Stimulated activated CD4-positive, alpha-beta T cell treated with anti-CD3 and anti-CD28 coated beads, TNF-alpha, amount 100 ng/mL, for 24 hours (primary cell): Measurements from ENCODE around the gene CKMT2.

Experiments
- DNase-seq, 3 experiments: peaks; one replicate each; pipeline ENCODE4 v3.0.0-alpha.2; 2020; ENCODE audit warnings: low read depth in 3 of 3

Gene CKMT2

DNA sequence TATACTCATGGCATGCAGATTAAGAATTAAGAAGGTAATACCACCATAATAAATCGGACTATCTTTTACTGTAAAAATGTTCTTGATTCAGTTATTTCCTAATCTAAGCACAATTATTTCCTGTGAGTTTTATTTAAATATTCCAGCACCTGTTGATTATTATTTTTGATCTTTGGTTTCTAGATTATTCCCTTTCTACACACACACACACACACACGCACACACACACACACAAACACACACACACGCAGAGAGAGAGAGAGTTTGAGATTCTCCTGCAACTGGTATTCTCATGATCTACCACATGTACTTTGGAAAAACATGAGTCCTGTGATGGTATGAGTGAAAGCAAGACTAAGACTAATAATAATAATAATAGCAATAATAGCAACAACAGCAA, 17.0 kb upstream of the CKMT2 start:
- DNase-seq: no peak

DNA sequence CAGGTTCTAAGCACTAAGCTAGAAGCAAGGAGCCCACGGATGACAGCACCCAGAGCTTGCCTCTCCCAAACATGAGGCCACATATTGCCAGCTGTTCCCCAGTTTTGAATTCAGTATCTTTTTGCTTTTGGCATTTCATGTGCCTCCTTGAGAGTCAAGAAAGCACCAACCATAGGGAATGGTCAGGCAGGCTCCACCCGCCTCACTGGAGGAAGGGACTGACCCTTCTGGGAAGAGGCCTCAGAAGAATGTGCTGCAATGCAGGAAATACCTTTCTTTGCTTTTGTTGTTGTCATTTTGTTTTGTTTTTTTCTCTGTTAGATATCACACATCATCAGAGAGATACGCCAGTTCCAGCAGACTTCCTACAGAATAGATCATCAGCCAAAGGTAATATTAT, 13.7 kb upstream of the CKMT2 start:
- no peak for DNase-seq

DNA sequence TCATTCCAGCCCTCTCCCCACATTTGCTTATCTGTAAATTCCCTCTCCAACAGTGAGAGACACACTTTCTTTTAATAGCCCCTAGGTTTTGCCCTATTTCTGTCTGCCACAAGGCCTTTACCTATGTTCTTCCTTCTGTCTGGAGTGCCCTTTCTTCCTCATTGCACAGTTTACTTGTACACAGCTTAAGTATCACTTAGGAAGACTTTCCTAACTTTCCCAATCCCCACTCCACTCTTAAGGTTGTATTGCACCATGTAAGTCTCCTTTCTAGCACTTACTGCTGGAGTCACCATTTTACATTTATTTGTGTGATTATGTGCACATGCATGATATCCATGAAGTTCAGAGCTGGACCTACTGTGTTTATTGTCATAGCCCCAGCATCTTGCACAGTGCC, 10.8 kb upstream of the CKMT2 start:
- DNase-seq: no peak

DNA sequence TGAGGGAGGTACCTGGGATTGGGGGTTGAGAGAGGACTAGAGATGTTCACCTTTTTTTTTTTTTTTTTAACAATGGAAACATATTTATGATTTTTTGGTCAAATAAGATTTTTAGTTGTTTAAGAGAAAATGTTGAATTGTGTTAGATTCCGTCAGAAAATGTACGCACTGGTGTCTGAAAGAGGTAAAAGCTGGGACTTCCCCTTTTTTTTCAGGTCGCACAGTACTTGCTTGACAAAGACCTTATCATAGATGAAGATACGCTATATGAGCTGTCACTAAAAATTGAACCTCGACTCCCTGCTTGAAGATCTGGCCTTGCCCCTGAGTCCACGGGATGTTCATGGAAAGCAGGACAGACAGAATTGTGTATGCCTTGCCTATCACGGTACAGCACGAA, 7.7 kb upstream of the CKMT2 start:
- no peak for DNase-seq

DNA sequence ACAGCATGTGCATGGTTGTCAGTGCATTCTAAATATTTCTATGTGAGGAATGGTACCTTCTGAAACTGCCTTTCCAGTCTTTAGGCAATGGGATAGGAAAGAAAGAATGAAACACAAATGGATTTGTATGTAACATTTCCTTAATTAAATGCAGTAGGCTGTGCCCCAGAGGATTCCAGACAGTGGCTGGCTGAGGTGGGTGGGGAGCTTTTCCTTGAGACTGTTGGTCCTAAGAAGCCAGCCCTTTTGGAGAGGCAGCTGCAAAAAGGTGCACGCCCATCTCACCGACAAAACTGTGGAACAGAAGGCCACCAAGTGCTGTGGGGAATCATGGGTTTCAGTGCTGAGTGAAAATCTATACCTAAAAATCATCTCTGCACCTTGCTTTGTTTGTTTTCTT, 6.8 kb upstream of the CKMT2 start:
- no peak for DNase-seq

DNA sequence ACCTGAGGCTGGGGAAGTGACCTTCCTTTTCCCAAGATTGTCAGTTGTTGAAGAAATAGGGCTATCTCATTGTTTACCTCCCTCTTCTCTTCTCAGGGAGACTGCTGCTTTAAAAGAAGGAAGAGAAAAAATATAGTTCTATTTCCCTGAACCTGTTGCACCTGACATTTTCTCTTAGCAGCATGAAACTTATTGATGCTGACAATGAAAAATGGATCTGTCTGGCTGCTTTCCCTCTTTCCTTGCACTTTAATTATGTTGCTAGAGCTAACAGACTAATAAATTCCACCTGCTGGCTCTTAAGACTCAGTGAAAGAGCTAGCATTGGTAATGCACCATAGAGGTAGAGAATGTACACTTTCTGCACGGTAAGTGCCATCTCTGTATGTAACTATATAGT, 6.2 kb upstream of the CKMT2 start:
- DNase-seq: no peak

DNA sequence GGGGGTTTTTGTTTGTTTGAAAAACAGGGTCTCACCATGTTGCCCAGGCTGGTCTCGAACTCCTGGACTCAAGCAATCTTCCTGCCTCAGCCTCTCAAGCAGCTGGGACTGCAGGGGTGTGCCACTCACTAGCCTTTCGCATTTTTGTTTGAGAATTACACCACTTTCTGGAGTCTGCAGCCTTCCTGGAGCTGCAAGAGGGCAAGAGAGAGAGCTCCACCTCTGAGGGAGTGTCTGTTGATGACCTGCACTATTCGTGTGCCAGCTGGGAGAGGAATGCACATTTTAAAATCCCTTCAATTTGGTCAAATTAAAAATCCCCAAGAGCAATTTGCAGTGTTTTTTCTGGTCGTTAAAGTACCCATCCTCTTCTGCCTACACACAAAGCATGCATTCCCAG, 5.0 kb upstream of the CKMT2 start:
- no peak for DNase-seq

DNA sequence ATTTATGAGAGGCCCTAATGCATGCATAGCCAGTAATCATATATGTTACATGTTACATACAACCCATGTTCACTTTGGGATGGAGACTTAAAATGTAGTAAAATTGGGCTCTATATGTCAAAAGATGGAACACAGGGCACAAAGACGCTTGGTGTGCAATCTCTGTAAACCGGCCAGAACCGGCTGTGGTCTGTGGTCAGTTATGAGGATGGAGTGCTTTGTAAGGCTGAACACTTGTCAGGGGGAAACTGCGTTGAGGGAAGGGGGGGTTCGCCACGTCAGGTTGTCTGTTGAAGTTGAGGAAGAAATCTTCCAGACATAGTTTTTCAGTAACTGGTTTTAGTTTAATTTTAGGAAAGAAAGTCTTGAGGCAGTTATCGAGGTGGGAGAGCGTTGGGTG, 2.7 kb upstream of the CKMT2 start:
- no peak for DNase-seq

DNA sequence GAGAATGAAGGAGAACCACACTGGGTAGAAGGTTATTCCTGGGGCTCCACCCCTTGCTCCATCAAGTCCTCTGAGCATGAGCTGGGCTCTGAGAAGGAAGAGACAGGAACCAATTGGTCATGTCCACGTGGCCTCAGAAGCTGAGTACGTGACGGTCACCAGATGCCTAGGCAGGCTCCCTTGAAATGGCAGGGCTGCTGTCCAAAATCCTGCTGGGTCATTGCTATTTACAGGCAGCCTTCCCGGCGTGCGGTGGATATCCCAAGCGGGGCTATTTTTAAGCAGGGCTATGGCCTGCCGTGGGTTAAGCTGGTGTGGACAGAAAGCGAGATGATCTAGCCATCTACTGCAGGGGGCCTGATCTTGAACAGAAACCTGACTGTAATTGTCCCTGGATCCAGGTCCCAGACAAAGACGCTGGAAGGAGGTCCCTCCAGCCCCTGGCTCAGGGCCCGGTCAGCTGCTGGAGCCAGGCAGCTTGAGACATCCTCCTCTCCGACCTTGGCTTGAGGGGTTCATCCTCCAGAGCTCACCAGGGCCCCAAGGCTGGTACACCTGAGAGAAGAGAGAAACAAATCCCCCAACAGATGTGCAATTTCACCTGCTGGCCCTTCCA, 550 bp upstream of the CKMT2 start:
- no peak for DNase-seq

DNA sequence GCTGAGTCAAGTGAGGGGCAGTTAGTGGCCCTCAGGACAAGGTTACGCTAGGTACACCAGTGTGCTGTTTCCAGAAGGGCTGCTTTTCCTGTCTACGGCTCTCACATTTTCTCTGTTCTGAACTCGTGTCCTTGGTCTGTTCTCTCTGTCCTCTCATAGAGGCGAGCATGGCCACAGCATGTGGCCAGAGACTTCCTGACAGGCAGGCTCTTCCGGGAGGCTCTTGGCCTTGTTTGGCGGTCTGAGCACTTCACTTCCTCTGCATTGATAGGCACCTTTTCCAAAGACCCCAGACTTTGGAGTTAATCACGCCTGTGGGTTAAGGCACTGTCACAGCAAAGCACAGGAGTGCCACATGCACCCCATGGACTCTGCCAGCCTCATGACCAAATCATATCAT, 1.2 kb downstream of the CKMT2 start:
- DNase-seq: no peak

DNA sequence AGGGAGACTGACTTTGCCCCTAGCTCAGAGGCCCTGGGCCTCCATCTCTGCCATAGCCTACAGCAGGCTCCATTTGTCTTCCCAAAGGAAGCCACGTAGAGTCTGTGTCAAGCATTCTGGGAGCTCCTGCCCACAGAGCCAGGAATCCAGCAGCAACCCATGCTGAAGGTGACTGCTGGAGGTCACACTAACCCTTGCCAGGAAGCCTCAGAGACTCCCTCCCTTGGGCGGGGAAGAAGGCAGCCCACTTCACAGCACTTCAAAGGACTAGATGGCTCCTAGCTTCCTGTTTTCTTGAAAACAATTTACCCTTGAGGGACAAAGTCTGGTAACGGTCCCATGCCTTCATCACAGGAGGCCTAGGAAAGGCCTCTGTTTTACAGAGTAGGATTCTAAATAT, 1.7 kb downstream of the CKMT2 start:
- no peak for DNase-seq

DNA sequence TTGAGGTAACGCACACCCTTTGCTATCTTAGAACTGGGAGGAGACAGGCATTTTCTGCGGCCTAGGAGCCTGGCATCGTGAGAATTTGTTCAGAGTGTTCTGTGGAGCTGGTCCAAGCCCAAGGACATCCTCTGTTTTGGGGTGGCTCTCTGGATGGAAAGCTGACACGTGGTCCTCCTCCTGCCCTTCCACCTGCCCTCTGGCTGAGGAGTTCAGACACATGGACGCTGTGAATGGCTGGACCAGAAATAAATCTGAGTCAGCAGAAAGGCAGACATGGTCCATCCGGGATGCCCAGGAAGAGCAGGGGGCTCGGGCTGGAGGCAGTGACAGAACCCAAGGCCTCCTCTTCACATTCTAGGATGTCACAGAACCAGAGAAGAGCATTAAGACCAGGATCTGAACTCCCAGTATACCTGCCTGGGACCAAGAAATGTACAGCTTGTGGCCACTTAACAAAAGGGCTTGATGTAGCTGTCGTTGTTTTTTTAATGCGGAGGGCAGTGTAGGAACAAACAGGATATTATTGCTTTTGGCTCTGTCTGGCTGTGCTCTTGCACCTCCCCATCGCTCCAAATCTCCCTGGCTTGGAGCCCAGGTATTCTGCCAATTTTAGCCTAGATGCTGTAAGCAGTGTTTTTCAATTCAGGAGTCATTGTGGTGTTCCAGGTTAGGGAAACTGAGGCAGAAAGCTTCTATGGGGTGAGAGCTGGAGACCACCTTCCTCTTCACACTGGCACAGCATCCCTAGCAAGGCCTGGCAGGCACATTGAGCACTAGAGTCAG, 2.4 kb downstream of the CKMT2 start:
- no peak for DNase-seq

DNA sequence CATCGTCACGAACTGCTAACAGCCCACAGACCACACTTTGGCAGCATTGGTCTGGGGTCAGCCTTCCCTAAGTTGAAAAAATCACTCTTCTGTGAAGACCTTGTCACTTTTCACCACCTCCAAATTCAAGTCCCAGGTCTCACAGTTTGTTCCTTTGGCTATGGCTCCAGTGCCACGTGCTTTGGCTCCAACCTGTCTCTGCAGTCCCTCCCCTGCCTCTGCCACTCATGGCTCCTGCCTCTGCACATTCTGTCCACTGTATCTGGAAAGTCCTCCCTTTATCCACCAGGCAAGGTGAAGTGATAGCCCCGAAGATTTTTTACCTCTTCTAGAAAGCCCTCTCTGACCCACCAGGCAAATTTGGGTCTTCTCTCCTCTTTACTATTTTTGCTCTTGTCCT, 5.3 kb downstream of the CKMT2 start:
- no peak for DNase-seq

DNA sequence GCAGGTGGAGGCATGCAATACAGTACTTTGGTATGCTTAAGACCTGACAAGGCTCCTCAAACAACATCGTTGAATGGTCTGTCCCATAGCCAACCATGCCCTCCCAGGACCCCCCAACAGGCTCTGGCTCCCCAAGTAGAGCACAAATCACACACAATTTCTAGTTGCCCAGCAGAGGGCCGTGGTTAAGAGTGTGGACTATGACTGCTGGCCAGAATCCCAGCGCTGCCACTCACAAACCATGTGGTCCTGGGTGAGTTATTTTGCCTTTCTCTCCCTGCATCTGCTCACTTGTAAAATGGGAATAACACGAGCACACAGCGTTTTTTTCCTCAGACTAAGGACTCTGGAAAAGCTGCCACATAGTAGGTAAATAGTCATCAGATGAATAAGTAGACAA, 6.5 kb downstream of the CKMT2 start:
- DNase-seq: no peak

DNA sequence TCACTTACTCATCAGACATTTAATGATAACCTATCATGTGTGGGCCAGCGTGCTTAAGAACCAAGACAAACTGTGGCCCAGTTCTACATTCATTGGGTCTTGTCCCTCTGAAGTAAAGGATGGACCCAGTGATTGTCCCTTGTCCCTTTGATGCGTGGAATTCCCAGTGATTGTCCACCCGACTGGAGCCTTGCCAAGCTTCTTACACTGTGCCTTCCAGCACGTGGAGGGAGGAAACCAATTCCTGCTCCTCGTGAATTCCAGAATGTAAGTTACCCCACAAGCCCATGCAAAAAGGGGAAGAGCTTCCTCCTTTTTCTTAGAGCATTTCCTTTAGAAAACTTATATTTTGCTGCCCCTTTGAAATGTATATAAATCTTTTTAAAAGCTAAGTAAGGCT, 7.9 kb downstream of the CKMT2 start:
- no peak for DNase-seq

DNA sequence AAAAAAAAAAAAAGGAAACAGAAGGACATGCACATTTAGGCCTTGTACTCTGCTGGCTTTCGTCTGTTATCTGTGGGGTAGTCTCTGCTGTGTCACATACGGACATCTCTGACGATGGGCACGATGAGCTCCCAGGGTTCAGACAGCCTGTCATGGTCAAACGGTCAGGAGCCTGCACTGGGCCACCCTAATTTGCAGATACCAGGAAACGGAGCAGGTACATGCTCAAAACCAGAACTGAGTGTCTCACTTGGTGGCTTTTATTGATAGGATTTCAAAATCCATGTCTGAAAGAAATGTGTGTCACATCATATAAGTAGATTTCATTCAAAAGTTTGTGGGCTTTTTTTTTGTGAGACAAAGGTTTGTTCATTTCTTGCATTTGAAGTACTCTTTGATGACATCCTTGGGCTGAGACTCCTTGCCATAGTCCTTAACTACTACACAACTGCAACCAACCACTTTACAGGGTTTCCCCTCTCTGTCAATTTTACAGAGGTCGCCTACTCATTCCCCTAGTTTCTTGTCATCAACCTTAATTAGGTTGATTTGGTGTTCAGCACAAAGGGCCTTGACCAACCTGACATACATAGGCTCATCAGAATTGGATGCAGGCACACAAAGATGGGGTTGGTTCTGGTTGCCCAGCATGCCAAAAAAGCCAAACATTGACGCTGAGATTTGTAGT, 9.0 kb downstream of the CKMT2 start:
- DNase-seq: no peak

DNA sequence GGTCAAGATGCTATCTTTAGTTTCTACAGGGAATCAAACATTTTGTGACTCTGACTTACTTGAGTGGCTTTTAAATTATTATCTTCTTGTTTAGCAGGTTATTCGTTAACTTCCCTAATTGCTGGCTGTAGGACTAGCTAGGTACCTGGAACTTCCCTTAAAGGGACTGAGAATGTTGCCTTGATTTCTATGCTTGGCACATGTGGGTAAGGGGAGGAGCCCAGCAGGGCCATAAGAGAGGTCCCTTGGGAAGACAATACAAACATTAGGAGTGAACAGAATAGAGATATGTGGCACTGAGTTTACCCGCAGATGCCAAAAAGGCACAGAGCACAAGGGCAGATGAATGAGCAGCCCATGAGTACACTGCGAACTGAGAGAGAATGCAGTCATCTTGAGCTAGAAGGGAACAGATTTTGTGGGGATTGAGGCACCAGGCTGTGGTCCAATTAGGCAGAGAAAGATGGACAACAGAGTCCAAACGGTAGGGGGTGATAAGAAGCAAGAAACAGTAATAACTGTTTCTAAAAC, 9.8 kb downstream of the CKMT2 start:
- no peak for DNase-seq

DNA sequence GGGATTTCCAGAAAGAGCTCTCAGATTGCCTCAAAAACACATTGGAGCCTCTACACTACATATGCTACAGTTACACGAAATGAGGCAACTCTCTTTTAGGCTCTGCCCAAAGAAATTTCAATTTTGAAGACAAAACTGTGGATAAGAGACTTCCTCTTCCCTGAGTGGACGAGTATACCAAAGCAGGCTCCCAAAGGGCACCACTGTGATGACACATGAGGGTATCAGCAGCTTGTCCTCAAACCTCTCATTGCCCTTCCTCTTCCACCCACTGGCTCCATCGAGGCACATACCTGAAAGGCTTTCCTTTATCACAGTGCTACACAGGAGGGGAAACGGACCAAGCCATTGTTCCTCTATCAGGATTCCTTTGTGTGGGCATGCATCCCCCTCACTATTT, 11.3 kb downstream of the CKMT2 start:
- DNase-seq: no peak

DNA sequence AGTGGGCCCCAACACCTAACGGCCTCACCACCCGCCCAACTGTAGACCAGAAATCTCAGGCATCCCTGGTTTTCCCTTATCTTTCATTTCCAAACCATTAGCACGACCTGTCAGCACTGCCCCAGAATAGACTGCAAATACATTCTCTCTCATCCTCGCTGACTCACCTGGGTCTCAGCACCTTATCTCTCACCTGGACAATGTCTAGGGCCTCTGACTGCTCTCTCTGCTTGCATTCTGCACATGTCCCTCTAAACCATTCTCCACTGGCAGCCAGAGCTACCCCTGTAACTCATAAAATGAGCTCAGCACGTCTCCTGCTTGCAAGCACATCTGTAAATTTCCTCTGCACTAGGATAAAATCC, 12.7 kb downstream of the CKMT2 start:
- no peak for DNase-seq

DNA sequence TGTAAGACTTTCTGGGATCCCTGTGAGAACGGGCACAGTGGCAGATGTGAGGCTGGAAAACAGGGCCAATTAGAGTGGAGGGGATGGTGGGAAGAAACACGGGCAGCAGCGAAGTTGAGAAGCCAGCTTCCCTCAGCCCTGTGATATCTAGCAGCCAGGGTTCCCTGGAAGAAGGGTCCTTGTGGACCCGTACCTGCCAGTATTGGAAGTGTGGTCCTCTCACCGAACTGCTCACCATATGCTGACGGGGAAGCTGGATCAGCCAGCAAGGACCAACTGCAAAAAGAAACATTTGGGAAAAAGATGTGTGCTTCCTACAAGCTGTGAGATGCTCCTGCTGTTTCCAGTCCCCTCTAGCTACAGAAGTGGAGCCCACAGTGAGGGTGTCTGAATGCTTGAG, 13.6 kb downstream of the CKMT2 start:
- no peak for DNase-seq

DNA sequence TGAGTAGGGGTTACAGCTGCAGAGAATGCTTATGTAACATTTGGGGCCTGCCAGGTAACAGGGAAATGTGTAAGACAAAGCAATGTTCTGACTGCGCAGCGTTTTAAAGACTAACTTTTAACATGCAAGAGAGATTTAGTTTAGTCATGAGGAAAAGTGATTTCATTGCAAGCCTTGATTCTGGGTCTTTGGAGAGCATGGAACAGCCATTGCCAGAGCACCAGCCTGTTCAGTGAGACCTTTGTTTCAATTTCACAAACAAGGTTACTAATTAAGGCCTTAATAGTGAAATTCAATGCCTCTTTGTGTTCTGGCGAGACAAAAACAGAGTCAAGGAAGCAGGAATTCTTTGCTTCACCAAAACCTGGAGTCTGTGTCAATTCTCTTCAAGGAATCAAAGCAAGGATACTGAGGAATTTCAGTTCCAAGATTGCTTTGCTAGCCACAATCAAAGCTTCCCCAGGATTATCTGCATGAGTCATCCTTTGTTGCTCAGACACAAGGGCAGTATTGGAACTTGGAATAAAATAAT, 14.4 kb downstream of the CKMT2 start:
- no peak for DNase-seq

DNA sequence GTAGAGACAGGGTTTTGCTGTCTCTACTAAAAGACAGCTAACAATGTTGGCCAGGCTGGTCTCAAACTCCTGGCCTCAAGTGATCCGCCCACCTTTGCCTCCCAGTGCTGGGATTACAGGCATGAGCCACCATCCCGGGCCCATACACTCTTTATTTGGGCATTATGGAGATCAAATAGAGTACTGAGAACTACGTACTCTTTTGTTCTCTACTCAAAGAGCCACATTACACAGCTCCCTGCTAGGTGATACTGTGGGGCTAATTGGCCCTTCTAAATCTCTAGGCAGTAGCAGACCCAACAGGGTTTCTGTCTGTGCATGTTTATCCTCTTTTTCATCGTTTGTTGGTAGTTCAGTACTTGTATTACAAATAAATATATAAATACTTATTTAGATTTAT, 16.1 kb downstream of the CKMT2 start:
- DNase-seq: no peak

DNA sequence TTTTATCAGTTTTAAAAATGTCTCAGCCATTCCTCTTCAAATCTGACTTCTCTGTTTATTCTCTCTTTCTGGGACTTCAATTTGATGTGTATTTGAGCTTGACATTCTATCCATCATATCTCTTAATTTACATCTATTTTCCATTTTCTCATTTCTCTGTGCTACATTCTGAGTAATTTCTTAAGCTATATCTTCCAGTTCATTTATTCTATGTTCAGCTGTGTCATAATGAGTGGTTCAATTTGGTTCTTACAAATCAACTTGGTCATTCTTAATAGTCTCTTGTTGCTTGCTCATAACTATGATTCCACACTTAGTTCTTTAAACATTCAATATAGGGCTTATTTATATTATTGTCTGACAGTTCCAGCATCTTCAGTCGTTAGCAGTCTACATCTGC, 16.9 kb downstream of the CKMT2 start:
- DNase-seq: no peak
